Sigmoid colon (tissue), 4 donors: ENCODE results near the gene SHB.

Experiments used
- EP300 ChIP-seq, 4 donors: sonication (generic); formaldehyde crosslinking; IDR thresholded peaks; one replicate each; pipeline ENCODE4 v1.6.1; 2017; ENCODE audit warnings: antibody characterized with exemption in 4 of 4
- POLR2A ChIP-seq, 2 donors: fragments of 450-650 bp; IDR thresholded peaks; one replicate each; pipeline ENCODE4 v1.6.1; 2016; ENCODE audit warnings: antibody characterized with exemption in 2 of 2, mild to moderate bottlenecking in 2 of 2, moderate library complexity in 2 of 2
- POLR2AphosphoS5 ChIP-seq, 4 donors: sonication (generic); formaldehyde crosslinking; IDR thresholded peaks; one replicate each; pipeline ENCODE4 v1.6.1; 2017; ENCODE audit warnings: antibody characterized with exemption in 4 of 4
- TF ChIP-seq, protein P1 (sequence below), 4 experiments: fragments of 450-650 bp in 3 of 4; fragments of 200-600 bp in 1 of 4; IDR thresholded peaks; one replicate each; pipeline ENCODE4 v1.5.1; 2016 to 2019; ENCODE audit warnings: antibody characterized with exemption in 4 of 4, mild to moderate bottlenecking in 3 of 4, moderate library complexity in 2 of 4

- TF ChIP-seq, protein P1, sequence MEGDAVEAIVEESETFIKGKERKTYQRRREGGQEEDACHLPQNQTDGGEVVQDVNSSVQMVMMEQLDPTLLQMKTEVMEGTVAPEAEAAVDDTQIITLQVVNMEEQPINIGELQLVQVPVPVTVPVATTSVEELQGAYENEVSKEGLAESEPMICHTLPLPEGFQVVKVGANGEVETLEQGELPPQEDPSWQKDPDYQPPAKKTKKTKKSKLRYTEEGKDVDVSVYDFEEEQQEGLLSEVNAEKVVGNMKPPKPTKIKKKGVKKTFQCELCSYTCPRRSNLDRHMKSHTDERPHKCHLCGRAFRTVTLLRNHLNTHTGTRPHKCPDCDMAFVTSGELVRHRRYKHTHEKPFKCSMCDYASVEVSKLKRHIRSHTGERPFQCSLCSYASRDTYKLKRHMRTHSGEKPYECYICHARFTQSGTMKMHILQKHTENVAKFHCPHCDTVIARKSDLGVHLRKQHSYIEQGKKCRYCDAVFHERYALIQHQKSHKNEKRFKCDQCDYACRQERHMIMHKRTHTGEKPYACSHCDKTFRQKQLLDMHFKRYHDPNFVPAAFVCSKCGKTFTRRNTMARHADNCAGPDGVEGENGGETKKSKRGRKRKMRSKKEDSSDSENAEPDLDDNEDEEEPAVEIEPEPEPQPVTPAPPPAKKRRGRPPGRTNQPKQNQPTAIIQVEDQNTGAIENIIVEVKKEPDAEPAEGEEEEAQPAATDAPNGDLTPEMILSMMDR (IDR thresholded peaks at IDR 0.05), result no peak
- TF ChIP-seq POLR2A (IDR thresholded peaks at IDR 0.05) (no peak), POLR2AphosphoS5 (IDR thresholded peaks at IDR 0.05) (no peak), EP300 (IDR thresholded peaks at IDR 0.05) (no peak)
Observed at GRCh38 chr9:37988602-37989001, 80.4 kb downstream of the SHB start.
